Muscle layer of colon (tissue), 2 donors: Measurements from ENCODE around the gene SWSAP1.

ENCODE experiments used
- H3K27ac ChIP-seq: one replicate; pipeline ENCODE4 v1.7.0; 2013; ENCODE audit warnings: low read depth, mild to moderate bottlenecking, low read length, moderate library complexity
- H3K27me3 ChIP-seq, 2 donors: one replicate each; pipeline ENCODE4 v1.7.0; 2013; ENCODE audit warnings: low read length in 2 of 2, mild to moderate bottlenecking in 2 of 2; ENCODE audit not compliant: insufficient read depth in 2 of 2, control insufficient read depth in 1 of 2
- H3K36me3 ChIP-seq: one replicate; pipeline ENCODE4 v1.7.0; 2013; ENCODE audit warnings: mild to moderate bottlenecking, low read length; ENCODE audit not compliant: insufficient read depth
- H3K4me1 ChIP-seq: one replicate; pipeline ENCODE4 v1.7.0; 2013; ENCODE audit warnings: mild to moderate bottlenecking, low read length; ENCODE audit not compliant: insufficient read depth
- H3K4me3 ChIP-seq, 2 donors: one replicate each; pipeline ENCODE4 v1.7.0; 2013; ENCODE audit warnings: low read length in 2 of 2, low read depth in 1 of 2, mild to moderate bottlenecking in 1 of 2, moderate library complexity in 1 of 2
- H3K9ac ChIP-seq: one replicate; pipeline ENCODE4 v1.7.0; 2013; ENCODE audit warnings: low read length
- H3K9me3 ChIP-seq: one replicate; pipeline ENCODE4 v1.7.0; 2013; ENCODE audit warnings: mild to moderate bottlenecking, low read length
- donor health status: abdominal sarcoma.
- donor health status: Adenocarcinoma of cecum.

Gene SWSAP1

GRCh38 chr19:11382898-11383705 is 8.6 kb downstream of the SWSAP1 start:
- Histone ChIP-seq H3K27me3 (peaks cover 6 to 27% of the 10 kb centered on the region in 2 donors), H3K9ac (no peak overlapping the region), H3K4me1 (peaks cover 24% of the 10 kb centered on the region), H3K36me3 (no peaks in the 10 kb centered on the region), H3K27ac (no peak overlapping the region), H3K9me3 (no peaks in the 10 kb centered on the region), H3K4me3 (no peak overlapping the region)

- Histone ChIP-seq H3K36me3 (no peaks in the 10 kb centered on the region), H3K27me3 (peaks cover 6 to 27% of the 10 kb centered on the region in 2 donors), H3K4me1 (peaks cover 18% of the 10 kb centered on the region), H3K9me3 (no peaks in the 10 kb centered on the region), H3K4me3 (no peak overlapping the region), H3K27ac (no peak overlapping the region), H3K9ac (no peak overlapping the region)
These were observed 9.2 kb downstream of the SWSAP1 start for GRCh38 chr19:11383706-11384048.

GRCh38 chr19:11384778-11385129 is 10.3 kb downstream of the SWSAP1 start:
- Histone ChIP-seq H3K27me3 (peaks cover 6 to 27% of the 10 kb centered on the region in 2 donors), H3K36me3 (no peaks in the 10 kb centered on the region), H3K27ac (no peak overlapping the region), H3K4me3 (no peak overlapping the region), H3K9me3 (no peaks in the 10 kb centered on the region), H3K9ac (no peak overlapping the region), H3K4me1 (peaks cover 17% of the 10 kb centered on the region)

GRCh38 chr19:11387162-11388034 is 12.9 kb downstream of the SWSAP1 start:
- no peaks in the 10 kb centered on the region for H3K9me3 ChIP-seq
- H3K4me3 ChIP-seq, result no peak overlapping the region
- no peaks in the 10 kb centered on the region for H3K36me3 ChIP-seq
- no peaks in the 10 kb centered on the region for H3K4me1 ChIP-seq
- H3K27ac ChIP-seq, result no peak overlapping the region
- H3K27me3 ChIP-seq, result peaks cover 0 to 18% of the 10 kb centered on the region in 2 donors
- no peak overlapping the region for H3K9ac ChIP-seq

- Histone ChIP-seq H3K4me3 (no peak overlapping the region), H3K9me3 (no peaks in the 10 kb centered on the region)
These were observed 15.9 kb downstream of the SWSAP1 start for GRCh38 chr19:11390359-11390758.

GRCh38 chr19:11390933-11391680 is 16.6 kb downstream of the SWSAP1 start:
- H3K27me3 ChIP-seq, result no peaks in the 10 kb centered on the region
- H3K36me3 ChIP-seq, result no peaks in the 10 kb centered on the region
- H3K27ac ChIP-seq, result no peak overlapping the region
- H3K4me1 ChIP-seq, result no peaks in the 10 kb centered on the region
- H3K9me3 ChIP-seq, result no peaks in the 10 kb centered on the region
- H3K4me3 ChIP-seq, result no peak overlapping the region
- H3K9ac ChIP-seq, result no peak overlapping the region

More at GRCh38 chr19:11390359-11390758, 15.9 kb downstream of the SWSAP1 start:
- no peak overlapping the region for H3K27ac ChIP-seq
- no peaks in the 10 kb centered on the region for H3K4me1 ChIP-seq
- H3K27me3 ChIP-seq, result no peaks in the 10 kb centered on the region
- no peaks in the 10 kb centered on the region for H3K36me3 ChIP-seq
- no peak overlapping the region for H3K9ac ChIP-seq

GRCh38 chr19:11397089-11397610 is 22.7 kb downstream of the SWSAP1 start:
- Histone ChIP-seq H3K4me1 (no peaks in the 10 kb centered on the region), H3K9ac (no peak overlapping the region), H3K4me3 (no peak overlapping the region), H3K27ac (no peak overlapping the region), H3K9me3 (no peaks in the 10 kb centered on the region), H3K36me3 (no peaks in the 10 kb centered on the region), H3K27me3 (peaks cover 0 to 4% of the 10 kb centered on the region in 2 donors)

- H3K27ac ChIP-seq, result no peak overlapping the region
- H3K36me3 ChIP-seq, result no peaks in the 10 kb centered on the region
- no peak overlapping the region for H3K4me3 ChIP-seq
- no peak overlapping the region for H3K9ac ChIP-seq
- H3K4me1 ChIP-seq, result no peaks in the 10 kb centered on the region
- peaks cover 0 to 4% of the 10 kb centered on the region in 2 donors for H3K27me3 ChIP-seq
- H3K9me3 ChIP-seq, result no peaks in the 10 kb centered on the region
These were observed 25.2 kb downstream of the SWSAP1 start for GRCh38 chr19:11399667-11400066.

- Histone ChIP-seq H3K27ac (no peak overlapping the region), H3K36me3 (no peaks in the 10 kb centered on the region), H3K9ac (no peak overlapping the region), H3K27me3 (peaks cover 0 to 4% of the 10 kb centered on the region in 2 donors), H3K4me1 (no peaks in the 10 kb centered on the region), H3K4me3 (no peak overlapping the region), H3K9me3 (no peaks in the 10 kb centered on the region)
These were observed 26.3 kb downstream of the SWSAP1 start for GRCh38 chr19:11400798-11401197.

- Histone ChIP-seq H3K4me1 (no peaks in the 10 kb centered on the region), H3K27me3 (peaks cover 5 to 11% of the 10 kb centered on the region in 2 donors), H3K27ac (no peak overlapping the region), H3K9me3 (no peaks in the 10 kb centered on the region), H3K36me3 (no peaks in the 10 kb centered on the region), H3K4me3 (no peak overlapping the region), H3K9ac (no peak overlapping the region)
These were observed 27.5 kb downstream of the SWSAP1 start for GRCh38 chr19:11401808-11402543.
